ENCODE measurements around the gene RNASEH2A. TPM values are rescaled to one million over a fixed set of nuclear protein-coding genes. Genes with fewer than 3 reads are reported as not detected.

Gene RNASEH2A
- polyA plus RNA-seq, 1 of the 3 experiments (the other 2 are of a cell fraction), result 48.1 TPM

- TF ChIP-seq IRF3 (IDR thresholded peaks at IDR 0.05; ENCODE audit: low read depth, low read length) (no peak), NRF1 (IDR thresholded peaks at IDR 0.05; ENCODE audit: low read depth, low read length) (peak; percentile 52), MAX (IDR thresholded peaks at IDR 0.05; ENCODE audit: low read depth) (peak; percentile 59; the same call in 1 of the 2 replicates), ZBTB33 (IDR thresholded peaks at IDR 0.05; ENCODE audit: borderline replicate concordance, low read depth) (no peak), CHD2 (IDR thresholded peaks at IDR 0.05; ENCODE audit: low read length, partially characterized antibody) (peak; percentile 93), USF1 (IDR thresholded peaks at IDR 0.05; ENCODE audit: borderline replicate concordance, low read depth) (no peak), EZH2phosphoT487 (IDR thresholded peaks at IDR 0.05; ENCODE audit: borderline replicate concordance, low read depth) (no peak), FOSL2 (IDR thresholded peaks at IDR 0.05; ENCODE audit: borderline replicate concordance, low read depth) (no peak), EP300 (IDR thresholded peaks at IDR 0.05; ENCODE audit: borderline replicate concordance in 1 of 2, low read depth in 1 of 2, low read length in 1 of 2) (no peak), REST (IDR thresholded peaks at IDR 0.05; ENCODE audit: low read depth, low read length) (no peak), JUND (IDR thresholded peaks at IDR 0.05) (no peak)
Measured at GRCh38 chr19:12778017-12778904, 28.1 kb upstream of the RNASEH2A start (continued).

Data from SK-N-SH (cell line).